KOPT-K1 (cell line): ENCODE measurements around the gene LRRC52.
"Not testable (repeated sequence)": the region's sequence is repeated elsewhere in the genome, so short reads cannot be mapped to it uniquely, and the experiment has no call there.

Experiments
- H3K27ac ChIP-seq: fragments of 200-600 bp; sonication (generic); 2 replicates; pipeline ENCODE4 v1.5.1; 2016; ENCODE audit warnings: antibody characterized with exemption, mild to moderate bottlenecking, low read depth, low read length; ENCODE audit not compliant: poor library complexity, severe bottlenecking
- H3K36me3 ChIP-seq: fragments of 200-600 bp; sonication (generic); 2 replicates; pipeline ENCODE4 v1.5.1; 2017; ENCODE audit warnings: antibody characterized with exemption, mild to moderate bottlenecking, low read length, moderate library complexity; ENCODE audit not compliant: insufficient read depth
- H3K9me3 ChIP-seq: fragments of 200-600 bp; sonication (generic); 2 replicates; pipeline ENCODE4 v1.5.1; 2017; ENCODE audit warnings: antibody characterized with exemption, low read length, mild to moderate bottlenecking; ENCODE audit not compliant: insufficient read depth, poor library complexity, severe bottlenecking

The LRRC52 gene

GRCh38 chr1:165560883-165561656, 17.3 kb downstream of the LRRC52 start:
- Histone ChIP-seq H3K9me3 (no peaks in the 10 kb centered on the region), H3K36me3 (no peaks in the 10 kb centered on the region), H3K27ac (no peak overlapping the region)

DNA sequence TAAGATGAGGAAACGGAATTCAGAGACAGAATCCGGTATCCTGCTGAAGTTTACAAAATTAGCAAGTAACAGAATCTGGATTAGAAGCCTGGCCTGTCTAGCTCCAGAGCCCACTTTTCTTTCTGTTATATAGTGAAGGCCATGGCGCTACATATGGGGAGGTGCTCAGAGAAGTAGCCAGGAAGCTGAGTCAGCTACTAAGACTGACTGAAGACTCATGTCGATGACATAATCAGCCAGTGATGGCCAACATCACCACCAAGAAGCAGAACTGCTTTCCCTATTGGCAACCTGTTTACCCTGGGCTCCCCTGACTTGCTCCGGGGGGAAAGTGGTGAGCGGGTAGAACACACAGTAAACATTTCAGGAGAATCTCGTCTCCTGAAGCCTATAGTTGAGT, 18.8 kb downstream of the LRRC52 start:
- Histone ChIP-seq H3K36me3 (no peaks in the 10 kb centered on the region), H3K27ac (no peak overlapping the region), H3K9me3 (no peaks in the 10 kb centered on the region)

DNA sequence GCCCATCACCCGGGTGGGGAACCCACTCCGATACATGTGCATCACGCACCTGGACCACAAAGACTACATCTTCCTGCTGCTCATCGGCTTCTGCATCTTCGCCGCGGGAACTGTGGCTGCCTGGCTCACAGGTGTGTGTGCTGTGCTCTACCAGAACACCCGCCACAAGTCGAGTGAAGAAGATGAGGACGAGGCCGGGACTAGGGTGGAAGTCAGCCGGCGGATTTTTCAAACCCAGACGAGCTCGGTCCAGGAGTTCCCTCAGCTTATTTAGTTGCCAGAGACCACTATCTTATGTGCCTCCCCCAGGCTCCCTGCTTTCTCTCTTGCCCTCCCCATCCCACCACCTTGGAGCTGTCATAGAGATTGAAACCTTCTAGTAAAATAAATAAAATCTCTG, 19.8 kb downstream of the LRRC52 start:
- no peak overlapping the region for H3K27ac ChIP-seq
- H3K36me3 ChIP-seq: no peaks in the 10 kb centered on the region
- no peaks in the 10 kb centered on the region for H3K9me3 ChIP-seq

DNA sequence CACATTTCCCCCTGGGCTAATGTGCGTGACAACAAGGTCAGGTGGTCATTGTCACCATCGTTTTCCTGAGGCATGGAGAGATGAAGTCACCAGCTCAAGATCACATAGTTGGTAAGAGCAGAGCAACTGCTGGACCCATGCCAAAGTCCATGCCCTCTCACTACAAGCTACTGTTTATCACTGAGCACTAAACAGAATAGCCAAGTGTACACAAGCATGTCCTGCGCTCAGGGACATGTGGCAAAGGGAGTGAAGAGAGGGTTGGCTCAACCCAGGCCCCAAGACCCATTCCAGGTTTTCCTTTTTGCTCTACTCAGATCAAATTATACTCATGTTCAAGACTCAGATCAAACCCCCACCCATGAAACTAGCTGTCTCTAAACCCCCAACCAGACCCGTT, 20.8 kb downstream of the LRRC52 start:
- Histone ChIP-seq H3K27ac (no peak overlapping the region), H3K9me3 (no peaks in the 10 kb centered on the region), H3K36me3 (no peaks in the 10 kb centered on the region)

- Histone ChIP-seq H3K36me3 (no peaks in the 10 kb centered on the region), H3K27ac (no peak overlapping the region), H3K9me3 (no peaks in the 10 kb centered on the region)
Observed at GRCh38 chr1:165565751-165566490, 22.1 kb downstream of the LRRC52 start.

GRCh38 chr1:165570078-165570477, 26.3 kb downstream of the LRRC52 start:
- Histone ChIP-seq H3K27ac (no peak overlapping the region), H3K9me3 (no peaks in the 10 kb centered on the region), H3K36me3 (no peaks in the 10 kb centered on the region)

DNA sequence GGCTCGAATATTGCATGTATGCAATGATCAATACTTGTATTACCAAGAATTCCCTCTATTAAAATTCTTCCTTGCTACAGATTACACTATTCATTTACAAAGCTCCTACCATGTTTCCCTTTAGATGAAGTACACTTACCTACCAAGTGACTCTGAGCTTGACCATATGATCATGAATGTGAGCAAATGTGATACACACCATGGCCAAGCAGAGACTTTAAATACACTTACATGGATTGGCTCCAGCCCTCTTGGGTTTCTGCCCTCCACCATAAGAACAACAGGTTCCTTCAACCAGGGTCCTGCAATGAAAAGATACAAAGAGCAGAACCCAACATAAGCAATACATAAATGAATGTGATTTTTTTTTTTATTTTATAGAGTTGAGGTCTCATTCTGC, 30.0 kb downstream of the LRRC52 start:
- Histone ChIP-seq H3K27ac (no peak overlapping the region), H3K9me3 (no peaks in the 10 kb centered on the region), H3K36me3 (no peaks in the 10 kb centered on the region)

GRCh38 chr1:165574295-165574694, 30.5 kb downstream of the LRRC52 start:
- H3K36me3 ChIP-seq: no peaks in the 10 kb centered on the region
- no peaks in the 10 kb centered on the region for H3K9me3 ChIP-seq
- H3K27ac ChIP-seq: no peak overlapping the region

- H3K27ac ChIP-seq: no peak overlapping the region
- no peaks in the 10 kb centered on the region for H3K36me3 ChIP-seq
- no peaks in the 10 kb centered on the region for H3K9me3 ChIP-seq
Observed at GRCh38 chr1:165575468-165576099, 31.8 kb downstream of the LRRC52 start.

DNA sequence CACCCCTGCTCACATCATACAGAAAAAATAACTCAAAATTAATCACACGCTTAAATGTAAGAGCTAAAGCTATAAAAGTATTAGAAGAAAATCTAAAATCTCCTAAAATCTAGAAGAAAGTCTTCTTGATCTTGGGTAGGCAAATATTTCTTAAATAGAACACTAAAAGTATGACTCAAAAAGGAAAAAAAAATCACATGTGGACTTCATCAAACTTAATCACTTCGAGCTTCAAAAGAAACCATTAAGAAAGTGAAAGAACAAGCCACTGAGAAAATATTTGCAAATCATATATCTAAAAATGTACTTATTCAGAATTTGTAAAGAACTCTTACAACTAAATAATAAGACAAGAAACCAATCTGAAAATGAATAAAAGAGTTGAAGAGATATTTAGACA, 32.7 kb downstream of the LRRC52 start:
- no peaks in the 10 kb centered on the region for H3K36me3 ChIP-seq
- no peak overlapping the region for H3K27ac ChIP-seq
- no peaks in the 10 kb centered on the region for H3K9me3 ChIP-seq

- no peaks in the 10 kb centered on the region for H3K9me3 ChIP-seq
- no peak overlapping the region for H3K27ac ChIP-seq
- H3K36me3 ChIP-seq: no peaks in the 10 kb centered on the region
Observed at GRCh38 chr1:165577707-165578106, 33.9 kb downstream of the LRRC52 start.

DNA sequence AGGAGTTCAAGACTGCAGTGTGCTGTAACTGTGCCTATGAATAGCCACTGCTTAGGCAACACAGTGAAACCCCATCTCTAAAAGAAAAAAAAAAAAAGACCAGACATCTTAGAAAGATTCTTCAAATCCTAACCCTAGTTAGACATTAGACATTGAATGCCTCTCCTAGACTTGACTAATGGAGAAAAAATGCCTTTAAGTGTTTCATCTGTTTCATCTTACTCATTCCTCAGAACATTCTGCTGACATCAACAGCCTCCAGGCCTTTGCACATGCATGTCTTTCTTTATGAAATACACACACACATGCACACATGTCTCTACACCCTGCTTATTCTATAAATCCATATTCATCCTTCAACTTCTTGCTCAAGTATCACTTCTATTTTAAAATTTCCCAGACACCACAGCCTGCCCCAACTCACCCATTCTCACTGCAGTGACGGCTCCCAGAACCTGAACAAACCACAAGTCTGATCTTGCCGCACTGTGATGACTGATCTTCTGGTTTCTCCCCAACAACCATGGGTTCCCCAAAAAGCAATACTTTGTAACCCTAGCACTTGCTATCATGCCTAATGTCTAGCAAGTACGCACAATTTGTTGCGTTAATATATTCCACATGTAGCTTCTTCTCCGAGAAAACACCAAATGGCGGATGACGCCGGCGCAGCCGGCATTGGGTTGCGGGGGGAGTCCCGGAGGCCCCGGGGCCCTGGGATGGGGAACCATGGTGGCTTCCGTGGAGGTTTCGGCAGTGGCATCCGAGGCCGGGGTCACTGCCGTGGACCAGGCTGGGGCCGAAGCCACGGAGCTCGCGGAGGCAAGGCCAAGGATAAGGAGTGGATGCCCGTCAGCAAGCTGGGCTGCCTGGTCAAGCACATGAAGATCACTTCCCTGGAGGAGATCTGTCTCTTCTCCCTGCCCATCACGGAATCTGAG, 37.4 kb downstream of the LRRC52 start:
- H3K27ac ChIP-seq: no peak overlapping the region
- no peaks in the 10 kb centered on the region for H3K36me3 ChIP-seq
- no peaks in the 10 kb centered on the region for H3K9me3 ChIP-seq

DNA sequence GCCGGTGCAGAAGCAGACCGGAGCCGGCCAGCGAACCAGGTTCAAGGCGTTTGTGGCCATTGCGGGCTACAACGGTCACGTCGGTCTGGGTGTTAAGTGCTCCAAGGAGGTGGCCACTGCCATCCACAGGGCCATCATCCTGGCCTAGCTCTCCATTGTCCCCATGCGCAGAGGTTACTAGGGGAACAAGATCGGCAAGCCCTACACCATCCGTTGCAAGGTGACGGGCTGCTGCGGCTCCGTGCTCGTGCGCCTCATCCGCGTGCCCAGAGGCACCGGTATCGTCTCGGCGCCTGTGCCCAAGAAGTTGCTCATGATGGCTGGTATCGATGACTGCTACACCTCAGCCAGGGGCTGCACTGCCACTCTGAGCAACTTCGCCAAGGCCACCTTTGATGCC, 38.1 kb downstream of the LRRC52 start:
- H3K9me3 ChIP-seq: no peaks in the 10 kb centered on the region
- H3K36me3 ChIP-seq: no peaks in the 10 kb centered on the region
- H3K27ac ChIP-seq: no peak overlapping the region

- H3K27ac ChIP-seq: no peak overlapping the region
- H3K9me3 ChIP-seq: no peaks in the 10 kb centered on the region
- no peaks in the 10 kb centered on the region for H3K36me3 ChIP-seq
Observed at GRCh38 chr1:165586398-165586797, 42.6 kb downstream of the LRRC52 start.

DNA sequence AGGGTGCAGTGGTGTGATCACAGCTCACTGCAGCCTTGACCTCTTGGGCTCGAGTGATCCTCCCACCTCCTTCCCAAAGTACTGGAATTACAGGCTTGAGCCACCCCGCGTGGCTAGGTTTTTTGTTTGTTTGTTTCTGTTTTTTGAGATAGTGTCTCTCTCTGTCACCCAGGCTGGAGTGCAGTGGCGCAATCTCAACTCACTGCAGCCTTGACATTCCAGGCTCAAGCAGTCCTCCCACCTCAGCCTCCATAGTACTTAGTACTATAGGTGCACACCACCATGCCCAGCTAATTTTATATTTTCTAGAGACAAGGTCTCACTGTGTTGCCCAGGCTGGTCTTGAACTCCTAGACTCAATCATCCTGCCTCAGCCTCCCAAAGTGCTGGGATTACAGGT, 47.6 kb downstream of the LRRC52 start:
- H3K9me3 ChIP-seq, H3K36me3 ChIP-seq, H3K27ac ChIP-seq: not testable (repeated sequence)
